NCI-H146 treated with DMSO at 0.1 percent for 48 hours (cell line): ENCODE results near the gene FARS2.
A peak's percentile ranks its signal among the peaks of the same experiment; 100 is the strongest.

ENCODE experiments used
- DNase-seq: peaks from one replicate; lab custom pipeline; 2025; ENCODE audit not compliant: unreplicated experiment; lab: John Stamatoyannopoulos, UW

FARS2 gene

DNA sequence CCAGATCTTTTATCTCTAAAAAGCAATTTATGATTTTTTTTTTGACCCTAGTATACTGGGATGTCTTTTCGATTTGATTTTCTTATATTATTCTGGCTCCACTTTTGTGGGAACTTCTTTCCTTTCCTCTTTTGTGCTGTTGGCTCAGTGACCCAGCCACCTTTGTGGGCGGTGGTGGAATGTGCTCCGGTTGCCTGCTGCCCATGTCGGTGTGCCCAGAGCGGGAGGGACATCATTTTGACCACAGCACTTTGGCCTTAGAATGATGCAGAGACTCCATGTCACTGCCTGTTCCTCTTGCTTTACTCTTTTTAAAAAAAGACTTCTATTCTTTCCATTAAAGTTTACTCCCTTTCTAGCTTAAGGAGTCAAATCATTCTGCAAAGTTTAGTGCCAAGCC is 198.0 kb downstream of the FARS2 start:
- DNase-seq, result no peak

GRCh38 chr6:5461365-5461764 is 200.1 kb downstream of the FARS2 start:
- no peak for DNase-seq

DNA sequence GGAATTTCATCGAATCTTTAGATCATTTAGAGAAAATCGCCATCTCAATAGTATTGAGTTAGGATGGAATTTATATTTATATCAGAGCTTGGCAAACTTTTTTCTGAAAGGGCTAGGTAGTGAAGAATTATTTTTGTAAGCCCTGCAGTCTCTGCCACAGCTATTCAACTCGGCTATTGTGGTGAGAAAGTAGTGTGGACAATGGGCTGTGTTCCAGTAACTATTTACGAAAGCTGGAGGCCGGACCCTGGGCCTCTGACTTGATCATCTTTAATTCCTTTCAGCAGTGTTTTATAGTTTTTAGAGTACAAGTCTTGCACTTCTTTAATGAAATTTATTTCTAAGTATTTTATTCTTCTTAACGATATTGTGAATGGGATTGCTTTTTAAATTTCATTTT is 201.5 kb downstream of the FARS2 start:
- DNase-seq, result no peak

DNA sequence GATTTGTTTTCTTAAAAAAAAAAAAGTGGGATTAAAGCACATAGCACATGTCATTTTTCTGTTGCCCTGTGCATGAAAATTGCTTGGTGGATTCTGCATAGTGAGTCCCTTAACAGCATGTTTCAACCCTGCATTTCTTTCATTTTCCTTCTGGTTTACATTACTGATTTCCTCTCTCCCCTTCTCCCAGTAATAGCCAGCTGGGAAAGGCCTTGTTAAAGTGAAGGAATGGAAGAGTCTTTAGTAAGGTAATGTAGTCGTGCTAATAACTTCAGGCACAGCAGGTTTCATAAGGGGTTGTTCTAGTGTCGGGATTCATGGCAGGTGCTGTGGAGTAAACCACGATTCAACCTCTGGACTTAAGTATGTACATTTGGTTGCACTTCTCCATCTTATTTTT is 202.4 kb downstream of the FARS2 start:
- DNase-seq, result no peak

- DNase-seq, result no peak
Measured at GRCh38 chr6:5464099-5464885, 203.0 kb downstream of the FARS2 start.

DNA sequence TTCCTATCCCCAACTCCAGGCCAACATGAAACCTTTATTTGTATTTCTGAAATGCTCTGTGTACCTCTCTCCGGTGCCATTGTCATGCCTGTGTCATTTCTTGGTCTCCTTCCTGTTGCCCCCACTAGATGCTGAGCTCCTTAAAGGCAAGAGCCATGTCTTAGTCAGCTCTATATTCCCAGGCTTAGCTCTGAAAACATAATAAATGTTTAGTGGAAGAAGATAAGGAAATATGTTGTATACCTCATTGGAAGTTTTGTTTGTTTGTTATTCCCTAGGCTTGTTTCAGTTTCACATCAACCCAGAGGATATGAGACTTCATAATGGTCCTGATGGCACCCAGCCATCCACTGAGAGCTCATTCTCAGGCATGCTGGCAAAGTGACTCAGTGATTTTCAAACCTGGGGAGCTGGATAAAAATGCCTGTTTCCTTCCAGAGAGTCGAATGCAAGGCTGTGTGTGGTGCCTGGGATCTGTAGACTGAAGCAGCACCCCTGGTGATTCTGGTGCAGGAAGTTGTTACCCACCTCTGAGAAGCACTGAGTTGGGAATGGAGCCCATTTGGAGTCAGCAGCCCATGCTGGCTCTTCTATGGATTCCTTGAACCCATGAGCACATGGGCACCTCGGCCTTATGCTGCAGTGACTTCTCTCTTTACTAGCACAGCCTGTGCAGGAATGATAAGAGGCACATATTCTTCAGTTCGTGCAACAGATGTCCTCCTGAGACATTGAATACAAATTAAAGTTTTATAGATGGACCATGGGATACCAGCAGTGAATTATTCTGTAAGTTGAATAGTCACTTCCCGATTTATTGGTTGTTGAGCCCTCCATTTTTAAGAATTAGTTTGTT is 205.2 kb downstream of the FARS2 start:
- no peak for DNase-seq

DNA sequence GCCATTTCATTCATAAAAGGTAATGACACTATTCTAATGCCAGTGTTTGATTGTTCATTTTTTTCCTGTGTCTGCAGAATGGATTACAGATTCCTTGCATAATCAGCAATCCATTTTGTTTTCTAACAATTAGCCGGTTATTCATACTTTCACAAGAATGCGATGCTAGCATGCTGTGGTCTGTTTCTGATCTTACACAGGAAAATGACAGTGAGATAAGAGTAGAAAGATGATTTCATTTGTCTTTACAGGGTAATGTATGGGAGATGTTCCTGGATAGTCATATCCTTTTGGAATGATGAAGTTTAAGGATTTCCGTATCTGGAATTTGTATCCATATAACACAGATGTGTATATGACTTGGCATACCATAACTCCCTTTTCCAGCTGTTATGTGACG is 207.3 kb downstream of the FARS2 start:
- DNase-seq, result no peak

DNA sequence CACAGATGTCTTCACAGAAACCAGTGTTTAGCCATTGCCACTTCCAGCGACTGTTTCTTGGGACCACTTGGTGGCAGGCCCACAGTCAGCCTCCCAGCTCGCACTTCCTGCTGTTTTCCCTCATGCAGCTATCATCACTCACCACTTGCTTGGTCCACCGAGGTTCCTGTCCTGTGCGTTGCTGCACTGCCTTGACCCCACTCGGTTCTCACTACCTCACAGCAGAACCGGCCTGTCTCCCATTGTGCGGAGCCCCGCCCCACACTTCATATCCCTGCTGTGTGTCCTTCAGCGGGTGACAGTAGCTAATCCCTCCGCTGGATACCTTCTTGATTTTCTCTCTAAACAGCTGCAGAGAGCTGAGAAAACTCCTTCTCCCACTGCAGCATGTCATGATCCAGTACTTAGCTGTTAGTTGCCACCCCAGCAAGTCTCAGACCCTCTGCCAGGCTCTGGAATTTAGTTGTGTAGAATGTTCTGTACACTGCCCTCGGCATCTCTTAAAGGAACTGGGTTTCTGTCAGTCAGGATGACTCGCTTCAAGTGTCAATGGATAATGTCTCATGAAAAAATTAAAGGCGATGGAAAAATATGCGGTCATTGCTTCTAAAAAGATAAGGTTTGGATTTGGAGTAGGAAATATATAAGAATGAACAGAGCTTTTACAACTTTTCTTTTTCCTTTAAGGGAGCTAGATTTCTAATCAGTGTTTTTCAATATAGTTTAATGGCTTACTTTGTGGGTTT is 208.0 kb downstream of the FARS2 start:
- DNase-seq, result no peak

DNA sequence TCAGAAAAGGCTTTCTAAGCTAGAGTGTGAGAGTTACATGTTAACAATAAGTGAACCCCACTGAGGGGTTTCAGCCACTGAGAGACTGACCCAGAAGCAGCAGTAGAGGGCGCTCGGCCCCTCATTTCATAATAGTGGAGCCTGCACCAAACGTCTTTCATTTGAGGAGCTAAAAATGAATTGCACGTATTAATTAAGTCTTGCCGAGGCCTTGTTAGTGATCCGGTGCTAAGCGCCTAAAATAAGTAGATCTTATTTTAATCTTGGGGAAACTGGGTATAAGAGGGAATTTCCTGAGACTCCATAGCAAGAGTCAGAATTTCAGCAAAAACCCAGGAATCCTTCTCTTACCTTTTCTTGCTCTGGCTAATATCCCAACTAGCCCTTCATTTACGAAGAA is 209.7 kb downstream of the FARS2 start:
- DNase-seq, result peak; percentile 65

DNA sequence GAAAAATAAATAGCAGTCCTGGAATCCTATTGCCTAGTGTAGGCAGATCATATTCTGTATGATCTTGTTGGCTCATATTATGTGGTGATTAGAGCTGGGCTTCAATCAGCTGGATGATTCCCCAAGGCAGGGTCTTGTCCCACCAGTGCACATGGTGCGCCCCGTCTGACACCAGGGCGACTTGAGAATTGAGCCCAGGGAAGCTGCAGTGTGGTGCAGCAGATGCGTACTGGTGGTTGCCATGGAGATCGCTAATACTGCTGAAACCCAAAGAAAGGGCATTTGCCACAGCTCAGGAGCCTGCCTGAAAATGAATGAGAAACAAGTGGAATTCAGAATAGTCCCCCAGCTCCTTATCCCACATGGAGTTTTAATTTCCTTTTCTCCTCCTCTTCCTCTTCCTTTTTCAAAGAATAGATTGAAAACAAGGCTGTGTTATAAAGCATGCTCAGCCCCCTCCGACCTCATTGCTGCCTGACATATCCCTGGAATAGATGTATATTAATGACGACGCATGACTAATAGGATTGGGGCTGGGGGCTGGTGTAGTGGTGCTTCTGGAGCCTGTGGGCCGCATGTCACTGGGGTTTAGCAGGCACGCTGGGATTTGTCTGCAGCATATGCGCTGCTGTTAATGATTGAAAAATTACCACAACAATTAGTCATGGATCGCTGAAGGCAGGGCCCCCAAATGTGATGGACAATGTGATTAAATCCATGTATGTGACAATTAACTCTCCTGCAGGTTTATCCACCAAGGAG is 210.5 kb downstream of the FARS2 start:
- peak; percentile 66 for DNase-seq

DNA sequence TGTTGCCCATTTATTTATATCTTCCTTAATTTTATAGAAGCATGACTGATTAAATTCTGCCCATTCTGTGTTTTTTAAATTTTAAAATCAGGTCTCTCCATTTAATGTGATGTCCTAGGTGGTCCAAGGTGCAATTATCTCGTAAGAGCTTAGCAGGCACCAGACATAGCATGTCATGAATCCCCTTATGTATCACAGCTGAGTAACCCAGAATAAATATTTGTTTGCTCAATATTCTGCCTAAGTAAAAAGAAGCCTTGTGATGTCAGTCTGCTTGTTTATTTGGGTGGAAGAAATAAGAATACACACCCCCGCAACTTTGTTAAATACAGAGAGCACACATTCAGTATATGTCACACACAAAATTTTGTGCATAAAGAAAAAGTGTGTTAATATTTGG is 211.3 kb downstream of the FARS2 start:
- no peak for DNase-seq

DNA sequence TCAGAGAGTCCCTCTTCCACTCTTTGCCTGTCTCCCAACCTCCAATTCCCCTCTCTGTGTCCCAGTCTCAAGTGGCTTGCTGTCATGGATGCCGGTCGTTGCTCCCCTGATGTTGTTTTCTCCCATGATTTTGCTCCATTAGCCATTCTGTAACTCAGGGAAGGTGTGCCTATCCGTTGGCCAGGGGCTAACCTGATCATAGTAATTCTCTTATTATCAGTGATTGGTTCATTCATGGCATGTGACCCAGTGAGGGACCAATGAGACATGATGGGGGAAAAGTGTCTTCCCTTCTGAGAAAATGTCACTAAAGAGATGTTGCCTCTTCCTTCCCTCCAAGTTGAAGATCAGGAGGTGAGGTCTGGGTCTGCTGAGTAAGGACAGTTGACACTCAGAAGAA is 214.5 kb downstream of the FARS2 start:
- no peak for DNase-seq

- DNase-seq, result no peak
Measured at GRCh38 chr6:5478380-5478779, 217.1 kb downstream of the FARS2 start.

DNA sequence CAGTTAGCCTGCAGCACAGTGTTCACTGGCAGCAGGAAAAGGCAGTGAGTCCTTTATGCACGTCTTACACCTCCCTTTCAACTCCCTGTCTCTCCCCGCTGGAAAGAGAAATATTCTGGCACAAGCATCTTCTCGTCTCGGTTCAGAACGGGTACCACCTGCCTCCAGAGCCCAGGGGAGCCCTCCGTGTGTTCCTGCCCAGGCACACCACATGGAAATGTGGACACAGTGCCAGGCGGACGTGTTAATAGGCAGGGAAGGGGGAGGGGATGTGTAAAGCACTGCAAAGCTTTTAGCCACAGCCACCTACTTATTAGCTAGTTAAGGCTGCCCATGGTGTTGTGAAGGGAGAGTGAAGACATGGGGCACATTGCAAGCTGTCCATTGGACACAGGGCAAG is 219.7 kb downstream of the FARS2 start:
- no peak for DNase-seq

DNA sequence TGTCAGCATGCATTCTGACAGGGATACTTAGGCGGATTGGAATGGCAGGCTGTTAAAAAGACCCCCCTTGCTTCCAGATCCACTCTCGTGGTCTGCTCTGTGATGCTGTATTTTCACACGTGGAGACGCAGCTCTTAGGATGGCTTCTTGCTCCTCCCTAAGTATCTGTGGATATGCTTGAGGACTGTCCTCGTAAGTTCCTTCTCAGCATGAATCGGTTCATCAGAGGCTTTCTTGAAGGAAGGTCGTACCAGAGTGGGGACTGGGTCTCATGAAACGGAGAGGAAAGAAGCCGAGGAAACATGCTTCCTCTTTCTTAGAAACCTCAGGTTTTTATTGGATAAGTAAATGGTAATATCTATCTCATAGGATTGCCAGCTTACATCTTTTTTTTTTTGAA is 220.4 kb downstream of the FARS2 start:
- no peak for DNase-seq

GRCh38 chr6:5482619-5483018 is 221.3 kb downstream of the FARS2 start:
- no peak for DNase-seq

GRCh38 chr6:5484692-5485091 is 223.4 kb downstream of the FARS2 start:
- DNase-seq, result no peak

- DNase-seq, result no peak
Measured at GRCh38 chr6:5486214-5486613, 224.9 kb downstream of the FARS2 start.

DNA sequence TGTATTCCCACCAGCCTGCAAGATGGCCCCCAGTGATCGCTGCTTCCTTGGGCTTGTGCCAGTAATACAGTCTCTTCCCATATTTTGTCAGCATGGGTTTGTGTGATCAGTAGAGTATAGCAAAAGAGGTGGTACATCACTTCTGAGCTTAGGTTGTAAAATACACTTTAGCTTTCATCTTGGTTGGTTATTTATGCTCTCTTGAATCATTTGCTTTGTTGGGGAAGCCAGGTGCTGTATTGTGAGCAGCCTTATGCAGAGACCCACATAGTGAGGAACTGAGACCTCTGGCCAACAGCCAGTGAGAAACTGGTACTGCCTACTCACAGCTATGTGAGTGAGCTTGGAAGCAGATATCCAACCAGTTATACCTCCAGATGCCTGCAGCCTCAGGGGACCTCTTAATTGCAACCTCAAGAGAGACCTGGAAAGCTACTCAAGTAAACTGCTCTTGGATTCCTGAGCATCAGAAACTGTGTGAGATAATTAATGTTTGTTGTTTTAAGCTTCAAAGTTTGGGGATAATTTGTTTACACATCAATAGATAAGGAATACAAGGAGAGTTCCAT is 229.3 kb downstream of the FARS2 start:
- peak; percentile 60 for DNase-seq

GRCh38 chr6:5492356-5492755 is 231.0 kb downstream of the FARS2 start:
- no peak for DNase-seq

- no peak for DNase-seq
Measured at GRCh38 chr6:5493806-5494205, 232.5 kb downstream of the FARS2 start.
